ENCODE results near the gene PTPN4. TPM values are rescaled to one million over a fixed set of nuclear protein-coding genes. Genes with fewer than 3 reads are reported as not detected.

PTPN4 gene
- total and polyA plus RNA-seq, 9 of the 15 experiments (the other 6 are each of a cell fraction or from before 2014, with no cell fraction given), result 5.0 to 32.8 (median 27.3) TPM

- TF ChIP-seq, protein P1, sequence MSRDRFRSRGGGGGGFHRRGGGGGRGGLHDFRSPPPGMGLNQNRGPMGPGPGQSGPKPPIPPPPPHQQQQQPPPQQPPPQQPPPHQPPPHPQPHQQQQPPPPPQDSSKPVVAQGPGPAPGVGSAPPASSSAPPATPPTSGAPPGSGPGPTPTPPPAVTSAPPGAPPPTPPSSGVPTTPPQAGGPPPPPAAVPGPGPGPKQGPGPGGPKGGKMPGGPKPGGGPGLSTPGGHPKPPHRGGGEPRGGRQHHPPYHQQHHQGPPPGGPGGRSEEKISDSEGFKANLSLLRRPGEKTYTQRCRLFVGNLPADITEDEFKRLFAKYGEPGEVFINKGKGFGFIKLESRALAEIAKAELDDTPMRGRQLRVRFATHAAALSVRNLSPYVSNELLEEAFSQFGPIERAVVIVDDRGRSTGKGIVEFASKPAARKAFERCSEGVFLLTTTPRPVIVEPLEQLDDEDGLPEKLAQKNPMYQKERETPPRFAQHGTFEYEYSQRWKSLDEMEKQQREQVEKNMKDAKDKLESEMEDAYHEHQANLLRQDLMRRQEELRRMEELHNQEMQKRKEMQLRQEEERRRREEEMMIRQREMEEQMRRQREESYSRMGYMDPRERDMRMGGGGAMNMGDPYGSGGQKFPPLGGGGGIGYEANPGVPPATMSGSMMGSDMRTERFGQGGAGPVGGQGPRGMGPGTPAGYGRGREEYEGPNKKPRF (IDR thresholded peaks at IDR 0.05; ENCODE audit: low read depth, low read length), result no peak
- TF ChIP-seq MAFK (IDR thresholded peaks at IDR 0.05; ENCODE audit: low read length) (no peak), NFIX (CRISPR knock-in tag; IDR thresholded peaks at IDR 0.05; ENCODE audit: low read depth) (no peak)
These were observed 78.0 kb downstream of the PTPN4 start (continued) for GRCh38 chr2:119837759-119838158.

DNA sequence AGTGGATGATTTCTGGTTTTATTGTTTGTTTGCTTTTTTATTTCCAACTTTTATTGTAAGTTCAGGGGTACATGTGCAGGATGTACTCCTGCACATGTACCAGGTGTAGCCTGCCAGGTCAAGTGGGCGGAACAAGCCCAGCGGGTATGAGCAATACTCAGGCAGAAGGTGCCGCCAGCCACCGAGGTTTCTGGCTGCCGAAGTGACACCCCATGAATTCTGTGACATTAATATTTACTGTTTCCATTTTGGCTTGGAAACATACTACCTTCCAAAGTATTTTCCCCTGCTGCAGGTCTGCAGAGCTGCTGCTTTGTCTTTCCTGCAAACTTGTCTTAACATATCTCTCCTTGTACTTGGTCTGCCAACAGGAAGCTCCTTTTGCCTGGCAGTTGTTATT lies 78.5 kb downstream of the PTPN4 start:
- Histone ChIP-seq H3K9me1 (ENCODE audit: control insufficient read depth, insufficient read depth, low read length) (no peaks in the 10 kb centered on the region), H4K20me1 (replicated peaks; ENCODE audit: control insufficient read depth, insufficient read depth, low read length) (no peaks in the 10 kb centered on the region), H3K27me3 (ENCODE audit: control insufficient read depth in 2 of 2, insufficient read depth in 2 of 2, low read length in 2 of 2) (no peaks in the 10 kb centered on the region), H3K27ac (ENCODE audit: extremely low read depth, low read depth, low read length) (no peak overlapping the region), H3K4me3 (no peak overlapping the region), H3K9ac (ENCODE audit: insufficient read depth in 1 of 2, low read depth in 2 of 2, low read length in 2 of 2) (no peak overlapping the region), H2AFZ (ENCODE audit: low read depth, low read length) (no peak overlapping the region), H3K9me3 (replicated peaks; ENCODE audit: control insufficient read depth, insufficient read depth, low read depth, low read length) (no peaks in the 10 kb centered on the region), H3K4me2 (ENCODE audit: insufficient read depth, low read length) (no peak overlapping the region), H3K36me3 (ENCODE audit: control insufficient read depth, insufficient read depth, low read length) (no peaks in the 10 kb centered on the region), H3K79me2 (ENCODE audit: control insufficient read depth, insufficient read depth, low read length) (peaks cover 9% of the 10 kb centered on the region; the same call in 1 of the 3 replicates), H3K4me1 (replicated peaks in 1 of 2; ENCODE audit: control insufficient read depth in 2 of 2, insufficient read depth in 2 of 2, low read length in 2 of 2) (peaks cover 0 to 11% of the 10 kb centered on the region in 2 experiments; a peak in 2 of 5 replicates)
- intact Hi-C loops (cut with micrococcal nuclease) (no loop called here), in situ Hi-C loops (cut with MboI) (no loop called here)
- no peak for DNase-seq (ENCODE audit: extremely low read depth in 1 of 4, low spot score in 3 of 4)
- no peak for FAIRE-seq
- ChIA-PET POLR2A (interaction anchor here (0.7 kb wide), 1 partner anchor 70 kb away, joined by 3 read pairs; no protein-coding TSS in a partner anchor), CTCF (ENCODE audit: low intra/inter-chr PET ratio) (no interaction called here)
- 90% methylated on average over 5 of the region's 5 CpGs for WGBS (ENCODE audit: insufficient coverage, low coverage, missing lambda C conversion rate)
- ATAC-seq, result no peak
- no TSS peak for BruUV-seq (replicated peaks)
- TF ChIP-seq FOXJ3 (CRISPR knock-in tag; IDR thresholded peaks at IDR 0.05) (no peak), NFIC (IDR thresholded peaks at IDR 0.05) (no peak), NFE2L1 (tag; IDR thresholded peaks at IDR 0.05; ENCODE audit: borderline replicate concordance, low read depth) (no peak), ZZZ3 (IDR thresholded peaks at IDR 0.05) (no peak), FOXP1 (CRISPR knock-in tag; IDR thresholded peaks at IDR 0.05) (no peak), HES1 (IDR thresholded peaks at IDR 0.05; ENCODE audit: low read depth) (no peak), SREBF1 (IDR thresholded peaks at IDR 0.05; ENCODE audit: borderline replicate concordance, low read depth, low read length) (no peak), CEBPG (CRISPR knock-in tag; IDR thresholded peaks at IDR 0.05) (no peak), CEBPG (tag; conservative IDR thresholded peaks at IDR 0.05 in 1 of 2, IDR thresholded peaks at IDR 0.05 in 1 of 2) (no peak), TFAM (CRISPR knock-in tag; conservative IDR thresholded peaks at IDR 0.05) (no peak), ZNF586 (CRISPR knock-in tag; conservative IDR thresholded peaks at IDR 0.05) (no peak), PTBP1 (IDR thresholded peaks at IDR 0.05; ENCODE audit: low read depth, low read length) (no peak), MAFG (tag; conservative IDR thresholded peaks at IDR 0.05) (no peak), ZNF316 (IDR thresholded peaks at IDR 0.05) (no peak), E2F3 (CRISPR knock-in tag; IDR thresholded peaks at IDR 0.05) (no peak), SAFB (IDR thresholded peaks at IDR 0.05; ENCODE audit: borderline replicate concordance, low read depth, low read length) (no peak), NCOA6 (IDR thresholded peaks at IDR 0.05) (no peak), DNMT1 (IDR thresholded peaks at IDR 0.05) (no peak), ZBTB1 (CRISPR knock-in tag; IDR thresholded peaks at IDR 0.05; ENCODE audit: borderline replicate concordance, low read depth) (no peak)

Measured in K562 (cell line).